HS-27A (cell line): Measurements from ENCODE around the gene ACTR6.

Experiments
- DNase-seq: peaks from one replicate; pipeline ENCODE4 v3.0.0-alpha.2; 2012; ENCODE audit warnings: low read depth, missing footprints

The ACTR6 gene

DNA sequence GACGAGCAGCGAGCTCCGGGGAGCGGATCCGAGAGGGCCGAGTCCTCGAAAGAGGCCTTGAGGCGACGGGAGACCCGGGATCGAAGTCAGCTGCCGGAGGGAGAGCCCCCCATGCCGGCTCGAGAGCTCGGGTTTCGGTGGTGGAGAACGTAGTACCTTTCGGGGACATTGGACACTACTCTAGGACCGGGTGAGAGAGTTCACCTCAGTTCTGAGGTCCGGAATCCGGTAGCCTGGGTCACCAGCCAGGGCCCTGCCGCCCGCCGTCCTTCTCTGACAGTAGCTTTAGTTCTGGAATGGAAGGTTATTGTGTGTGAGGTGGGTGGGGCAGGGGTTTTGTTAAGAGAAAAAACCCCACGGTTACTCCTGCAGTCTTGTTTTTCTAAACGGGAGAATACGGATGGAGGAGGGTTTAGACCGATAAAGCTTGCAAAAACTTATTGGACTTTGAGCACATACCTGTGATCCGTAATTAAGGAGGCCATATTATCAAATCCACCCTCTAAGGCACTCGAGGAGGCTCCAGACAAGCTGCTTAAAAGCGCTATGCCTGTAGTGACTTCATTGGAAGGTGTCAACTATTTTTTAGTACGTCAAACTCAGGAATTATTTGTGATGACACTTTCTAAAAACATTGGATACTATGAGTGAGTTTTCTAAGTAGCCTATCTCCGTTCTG is 67.1 kb downstream of the ACTR6 start:
- DNase-seq, result no peak

GRCh38 chr12:100268835-100269564 is 68.4 kb downstream of the ACTR6 start:
- DNase-seq, result no peak

DNA sequence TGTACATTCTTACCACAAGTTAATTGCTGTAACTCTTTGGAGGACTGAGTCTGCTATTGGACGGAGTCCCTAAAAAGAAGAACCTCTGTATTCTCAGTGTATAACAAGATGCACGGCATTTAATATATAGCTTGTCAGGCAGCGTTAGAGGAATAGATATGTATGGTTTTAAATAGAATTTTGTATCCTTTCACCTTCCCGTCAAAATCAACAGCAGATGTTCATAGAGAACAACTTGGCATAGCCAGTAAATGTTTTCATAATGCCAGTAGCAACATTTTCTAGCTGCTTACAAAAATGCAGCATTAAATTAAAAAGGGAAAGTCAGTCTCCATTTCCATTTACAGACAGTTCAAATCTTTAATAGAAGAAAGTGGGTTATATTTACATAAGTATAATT is 73.2 kb downstream of the ACTR6 start:
- DNase-seq, result no peak
